Measurements from ENCODE around the gene C1S. TPM values are rescaled to one million over a fixed set of nuclear protein-coding genes. Genes with fewer than 3 reads are reported as not detected.

The C1S gene
- total and polyA plus RNA-seq, 9 of the 15 experiments (the other 6 are each of a cell fraction or from before 2014, with no cell fraction given) = 0.08 to 0.84 (median 0.27) TPM

- TF ChIP-seq REST (IDR thresholded peaks at IDR 0.05; ENCODE audit: borderline replicate concordance) (peak; percentile 59; the same call in 1 of the 2 replicates), REST (CRISPR knock-in tag; IDR thresholded peaks at IDR 0.05; ENCODE audit: low read depth) (no peak), ZBTB7A (IDR thresholded peaks at IDR 0.05; ENCODE audit: borderline replicate concordance, control insufficient read depth, low read depth, low read length) (peak; percentile 32; the same call in 1 of the 2 replicates), CEBPG (CRISPR knock-in tag; IDR thresholded peaks at IDR 0.05) (peak; percentile 90), CEBPG (tag; conservative IDR thresholded peaks at IDR 0.05 in 1 of 2, IDR thresholded peaks at IDR 0.05 in 1 of 2) (peak; percentile 92 to 93), ZFX (CRISPR knock-in tag; IDR thresholded peaks at IDR 0.05) (no peak; the same call in none of the 2 replicates), PHF8 (IDR thresholded peaks at IDR 0.05; ENCODE audit: borderline replicate concordance, low read length) (peak; percentile 24; the same call in 1 of the 2 replicates), CBFA2T3 (IDR thresholded peaks at IDR 0.05) (peak; percentile 40; the same call in 1 of the 2 replicates), MEIS2 (IDR thresholded peaks at IDR 0.05; ENCODE audit: partially characterized antibody) (no peak), ATF3 (IDR thresholded peaks at IDR 0.05) (peak; percentile 35; the same call in 1 of the 2 replicates), ATF3 (CRISPR knock-in tag; conservative IDR thresholded peaks at IDR 0.05) (no peak), CHD2 (IDR thresholded peaks at IDR 0.05; ENCODE audit: low read depth, low read length) (peak; percentile 12; the same call in 1 of the 2 replicates), TSHZ1 (CRISPR knock-in tag; IDR thresholded peaks at IDR 0.05) (no peak), POLR2AphosphoS5 (IDR thresholded peaks at IDR 0.05; ENCODE audit: control insufficient read depth, insufficient read depth, low read depth, low read length) (peak; percentile 24; the same call in 1 of the 2 replicates)
These were observed 48.5 kb downstream of the C1S start, which contains the start of gene C1RL (continued) for GRCh38 chr12:7108796-7109571.

Data from K562 (cell line).